IMR-90 (cell line): ENCODE measurements around the gene CABP5. TPM values are rescaled to one million over a fixed set of nuclear protein-coding genes. Genes with fewer than 3 reads are reported as not detected.
"Not testable (repeated sequence)": the region's sequence is repeated elsewhere in the genome, so short reads cannot be mapped to it uniquely, and the experiment has no call there.

Experiments used
- ATAC-seq: fragments of 200-7000 bp; cut with Tn5 transposase; 2 replicates; pipeline ENCODE4 v1.9.1; 2020; ENCODE audit warnings: low read depth, mild to moderate bottlenecking, moderate library complexity
- BruUV-seq: library from RNA; stranded (reverse); fragments of 400-500 nt; replicated peaks from 2 replicates; lab custom pipeline; 2021; lab: Mats Ljungman, UMichigan
- CTCF ChIA-PET: fragments of 300-600 bp; formaldehyde crosslinking; extraction: SDS; loops from one replicate; lab custom pipeline; 2021; ENCODE audit warnings: antibody characterized with exemption; lab: Yijun Ruan, JAX
- POLR2A ChIA-PET: fragments of 300-600 bp; sonication (Branson Sonifier 250); formaldehyde crosslinking; loops from one replicate; lab custom pipeline; 2022; ENCODE audit warnings: antibody characterized with exemption; ENCODE audit not compliant: unreplicated experiment; lab: Charles Lee
- DNase-seq: peaks from one replicate; pipeline ENCODE4 v3.0.0; 2013
- H2AFZ ChIP-seq: replicated peaks from 2 replicates; pipeline ENCODE3; 2013; ENCODE audit warnings: low read length, mild to moderate bottlenecking; ENCODE audit not compliant: poor library complexity
- H2AK5ac ChIP-seq: 2 replicates; pipeline ENCODE4 v1.6.1; 2013; ENCODE audit warnings: low read depth, low read length, inconsistent platforms
- H2AK9ac ChIP-seq: replicated peaks from 2 replicates; pipeline ENCODE3; 2013; ENCODE audit warnings: mild to moderate bottlenecking, low read depth, low read length, moderate library complexity; ENCODE audit not compliant: poor library complexity
- H2BK120ac ChIP-seq: 2 replicates; pipeline ENCODE4 v1.6.1; 2013; ENCODE audit warnings: low read depth, low read length, inconsistent platforms
- H2BK15ac ChIP-seq: 3 replicates; pipeline ENCODE4 v1.6.1; 2013; ENCODE audit warnings: low read depth, low read length, inconsistent platforms
- H2BK20ac ChIP-seq: 2 replicates; pipeline ENCODE4 v1.6.1; 2013; ENCODE audit warnings: low read depth, mild to moderate bottlenecking, inconsistent platforms, low read length, moderate library complexity
- H2BK5ac ChIP-seq: 2 replicates; pipeline ENCODE4 v1.6.1; 2013; ENCODE audit warnings: mild to moderate bottlenecking, low read depth, low read length, inconsistent platforms; ENCODE audit not compliant: poor library complexity, severe bottlenecking
- H3K14ac ChIP-seq: replicated peaks from 2 replicates; pipeline ENCODE4 v1.6.1; 2013; ENCODE audit warnings: low read depth, low read length, inconsistent platforms
- H3K18ac ChIP-seq: 2 replicates; pipeline ENCODE4 v1.6.1; 2013; ENCODE audit warnings: low read depth, low read length, control low read depth
- H3K23ac ChIP-seq: 2 replicates; pipeline ENCODE4 v1.6.1; 2013; ENCODE audit warnings: low read depth, low read length, inconsistent platforms
- H3K27ac ChIP-seq: 2 replicates; pipeline ENCODE4 v1.5.1; 2013; ENCODE audit warnings: mild to moderate bottlenecking, control low read depth, low read length; ENCODE audit not compliant: insufficient read depth
- H3K27me3 ChIP-seq: 2 replicates; pipeline ENCODE4 v1.6.1; 2013; ENCODE audit warnings: low read length; ENCODE audit not compliant: control insufficient read depth, insufficient read depth
- H3K36me3 ChIP-seq: 2 replicates; pipeline ENCODE4 v1.6.1; 2013; ENCODE audit warnings: low read length, mixed read lengths; ENCODE audit not compliant: control insufficient read depth, insufficient read depth
- H3K4ac ChIP-seq: 2 replicates; pipeline ENCODE4 v1.6.1; 2013; ENCODE audit warnings: low read depth, low read length, inconsistent platforms
- H3K4me1 ChIP-seq: 2 replicates; pipeline ENCODE4 v1.6.1; 2013; ENCODE audit warnings: low read length, mixed read lengths; ENCODE audit not compliant: control insufficient read depth, insufficient read depth
- H3K4me2 ChIP-seq: 2 replicates; pipeline ENCODE4 v1.6.1; 2013; ENCODE audit warnings: low read depth, mild to moderate bottlenecking, control low read depth, low read length, moderate library complexity
- H3K4me3 ChIP-seq: 2 replicates; pipeline ENCODE4 v1.5.1; 2013; ENCODE audit warnings: low read depth, mild to moderate bottlenecking, control low read depth, low read length, moderate library complexity; ENCODE audit not compliant: insufficient read depth
- H3K56ac ChIP-seq: 2 replicates; pipeline ENCODE4 v1.6.1; 2013; ENCODE audit warnings: low read length, inconsistent platforms; ENCODE audit not compliant: insufficient read depth; ENCODE audit errors: extremely low read depth
- H3K79me1 ChIP-seq, 2 experiments: 2 replicates each; pipeline ENCODE4 v1.6.1; 2013; ENCODE audit warnings: low read length in 2 of 2, inconsistent platforms in 1 of 2, low read depth in 1 of 2
- H3K9ac ChIP-seq: 2 replicates; pipeline ENCODE4 v1.6.1; 2013; ENCODE audit warnings: low read depth, low read length, control low read depth
- H3K9me1 ChIP-seq: 2 replicates; pipeline ENCODE4 v1.6.1; 2013; ENCODE audit warnings: low read length, inconsistent platforms; ENCODE audit not compliant: insufficient read depth
- H3K9me3 ChIP-seq: 2 replicates; pipeline ENCODE4 v1.6.1; 2013; ENCODE audit warnings: low read length; ENCODE audit not compliant: control insufficient read depth, insufficient read depth
- H4K20me1 ChIP-seq: 2 replicates; pipeline ENCODE4 v1.6.1; 2013; ENCODE audit warnings: low read length, inconsistent platforms; ENCODE audit not compliant: insufficient read depth
- H4K5ac ChIP-seq: 2 replicates; pipeline ENCODE4 v1.6.1; 2013; ENCODE audit warnings: mild to moderate bottlenecking, low read depth, low read length, control low read depth
- H4K8ac ChIP-seq, 2 experiments: 2 replicates each; pipeline ENCODE4 v1.6.1; 2013; ENCODE audit warnings: low read depth in 2 of 2, low read length in 2 of 2, control low read depth in 1 of 2, inconsistent platforms in 1 of 2
- H4K91ac ChIP-seq: 2 replicates; pipeline ENCODE4 v1.6.1; 2013; ENCODE audit warnings: low read depth, low read length, inconsistent platforms; ENCODE audit not compliant: insufficient read depth
- WGBS, 2 experiments: methylation state at CpG; one replicate each; pipeline versions ENCODE4 v1.1.5 to v1.1.7; 2013; ENCODE audit warnings: missing lambda C conversion rate in 2 of 2; ENCODE audit not compliant: insufficient read length in 1 of 2; ENCODE audit errors: extremely low coverage in 2 of 2; 5-methylcytosine and 5-hydroxymethylcytosine counted together
- dilution Hi-C: fragments of 300-500 bp; cut with HindIII; formaldehyde crosslinking; loops from one replicate; pipeline ENCODE4 v1.14.3; 2018; ENCODE audit warnings: low sequenced_read_pairs; ENCODE audit not compliant: unreplicated experiment
- in situ Hi-C: fragments of 300-500 bp; cut with MboI; formaldehyde crosslinking; loops from 3 replicates; pipeline ENCODE4 v1.14.3; 2019; ENCODE audit warnings: low sequenced_read_pairs, inconsistent platforms, mixed read lengths
- intact Hi-C: fragments of 100-400 bp; cut with micrococcal nuclease; formaldehyde crosslinking; loops from 2 replicates; pipeline ENCODE4 v1.10.0; 2022
- polyA plus RNA-seq, 3 experiments: library from polyadenylated mRNA; depleted of rRNA; stranded (reverse); fragments of >200 nt; gene quantifications; 2 replicates each; pipeline ENCODE4 v1.2.3, GENCODE V29; 2012; ENCODE audit warnings: low replicate concordance in 1 of 3
- total RNA-seq: library from RNA; depleted of rRNA; stranded (reverse); fragments of >200 nt; gene quantifications from 2 replicates; pipeline ENCODE4 v1.2.3, GENCODE V29; 2012

Gene CABP5
- total and polyA plus RNA-seq, 2 of the 4 experiments (the other 2 are of a cell fraction): not detected

DNA sequence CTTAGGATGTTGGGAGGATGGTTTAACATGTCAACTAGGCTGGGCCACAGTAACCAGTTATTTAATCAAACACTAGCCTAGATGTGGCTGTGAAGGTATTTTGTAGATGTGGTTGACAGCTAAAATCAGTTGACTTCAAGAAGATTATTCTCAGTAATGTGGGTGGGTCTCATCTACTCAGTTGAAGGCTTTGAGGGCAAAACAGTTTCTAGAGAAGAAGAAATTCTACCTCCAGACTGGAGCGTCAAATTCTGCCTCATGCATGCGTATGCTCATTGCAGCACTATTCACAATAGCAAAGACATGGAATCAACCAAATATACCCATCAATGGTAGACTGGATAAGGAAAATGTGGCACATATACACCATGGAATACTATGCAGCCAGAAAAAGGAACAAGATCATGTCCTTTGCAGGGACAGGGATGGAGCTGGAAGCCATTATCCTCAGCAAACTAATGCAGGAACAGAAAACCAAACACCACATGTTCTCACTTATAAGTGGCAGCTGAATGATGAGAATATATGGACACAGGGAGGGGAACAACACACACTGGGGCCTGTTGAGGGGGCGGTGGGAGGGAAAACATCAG is 26.4 kb upstream of the CABP5 start:
- dilution Hi-C loops, H3K79me1 ChIP-seq, H3K36me3 ChIP-seq, H3K27ac ChIP-seq, H3K27me3 ChIP-seq, H2BK20ac ChIP-seq, BruUV-seq, H4K8ac ChIP-seq, H2AFZ ChIP-seq, H3K18ac ChIP-seq, H2BK5ac ChIP-seq, in situ Hi-C loops, H3K4ac ChIP-seq, H3K4me2 ChIP-seq, H4K91ac ChIP-seq, H3K56ac ChIP-seq, POLR2A ChIA-PET, H2AK9ac ChIP-seq, H3K4me3 ChIP-seq, H3K4me1 ChIP-seq, H3K14ac ChIP-seq, DNase-seq, H4K5ac ChIP-seq, H3K23ac ChIP-seq, H2AK5ac ChIP-seq, ATAC-seq, H3K9me1 ChIP-seq, H2BK120ac ChIP-seq, H3K9ac ChIP-seq, H3K9me3 ChIP-seq, H4K20me1 ChIP-seq, H2BK15ac ChIP-seq, intact Hi-C loops: not testable (repeated sequence)
- WGBS, 2 experiments: 80% methylated on average over 1 of the region's 3 CpGs; no CpG with 5 or more reads in 1 of the 2 experiments
- CTCF ChIA-PET: interaction anchor here (0.7 kb wide), 1 partner anchor 107 kb away, joined by 3 read pairs; no protein-coding TSS in a partner anchor
